WTC11 (cell line): ENCODE results near the gene CPNE2. TPM values are rescaled to one million over a fixed set of nuclear protein-coding genes. Genes with fewer than 3 reads are reported as not detected.

Source experiments
- ATAC-seq: fragments of 200-7000 bp; cut with Tn5 transposase; 2 replicates; pipeline ENCODE4 v1.10.0; 2021; ENCODE audit warnings: mild to moderate bottlenecking, moderate library complexity
- CTCF ChIA-PET: fragments of 300-600 bp; sonication (Branson Sonifier 250); formaldehyde crosslinking; loops from one replicate; lab custom pipeline; 2021; ENCODE audit warnings: antibody characterized with exemption; lab: Charles Lee
- POLR2A ChIA-PET: fragments of 350-600 bp; sonication (Branson Sonifier 250); formaldehyde crosslinking; loops from one replicate; lab custom pipeline; 2021; ENCODE audit warnings: antibody characterized with exemption; lab: Charles Lee
- DNase-seq: peaks from one replicate; pipeline ENCODE4 v3.0.0; 2021; ENCODE audit warnings: low spot score
- H3K27ac Mint-ChIP-seq: 2 replicates; pipeline ENCODE4 v1.8.0; 2021; ENCODE audit warnings: mixed read lengths
- H3K27me3 Mint-ChIP-seq: 2 replicates; pipeline ENCODE4 v1.8.0; 2021; ENCODE audit warnings: low read depth, mild to moderate bottlenecking, moderate library complexity, mixed read lengths
- H3K36me3 Mint-ChIP-seq: 2 replicates; pipeline ENCODE4 v1.8.0; 2021; ENCODE audit warnings: mixed read lengths
- H3K4me1 Mint-ChIP-seq: 2 replicates; pipeline ENCODE4 v1.8.0; 2022; ENCODE audit warnings: mixed read lengths
- H3K4me3 Mint-ChIP-seq: 2 replicates; pipeline ENCODE4 v1.8.0; 2021; ENCODE audit warnings: mild to moderate bottlenecking, moderate library complexity, mixed read lengths
- H3K9me3 Mint-ChIP-seq: 2 replicates; pipeline ENCODE4 v1.8.0; 2021; ENCODE audit warnings: mixed read lengths
- ATF2 ChIP-seq: sonication (generic); formaldehyde crosslinking; IDR thresholded peaks from 2 replicates; pipeline ENCODE4 v1.8.1; 2022; ENCODE audit warnings: low read depth, missing genetic modification reagents, borderline replicate concordance
- ATF3 ChIP-seq: sonication (generic); formaldehyde crosslinking; conservative IDR thresholded peaks from 2 replicates; pipeline ENCODE4 v1.8.1; 2022; ENCODE audit warnings: mild to moderate bottlenecking, missing genetic modification reagents
- CDX4 ChIP-seq: fragments of 250-450 bp; sonication (Bioruptor Pico); IDR thresholded peaks from 2 replicates; pipeline ENCODE4 v1.9.0; 2021; ENCODE audit warnings: moderate library complexity, mild to moderate bottlenecking, inconsistent platforms, borderline replicate concordance
- EMX1 ChIP-seq: fragments of 250-450 bp; sonication (Bioruptor Pico); IDR thresholded peaks from 2 replicates; pipeline ENCODE4 v1.8.0; 2021; ENCODE audit warnings: mild to moderate bottlenecking
- FOXJ3 ChIP-seq: sonication (generic); formaldehyde crosslinking; IDR thresholded peaks from 2 replicates; pipeline ENCODE4 v1.9.0; 2021; ENCODE audit warnings: missing genetic modification reagents, mild to moderate bottlenecking, borderline replicate concordance
- GABPB1 ChIP-seq: sonication (generic); formaldehyde crosslinking; IDR thresholded peaks from 2 replicates; pipeline ENCODE4 v1.8.1; 2023; ENCODE audit warnings: mild to moderate bottlenecking, missing genetic modification reagents
- GTF2I ChIP-seq: fragments of 250-450 bp; sonication (Bioruptor Pico); conservative IDR thresholded peaks from 2 replicates; pipeline ENCODE4 v1.4.0; 2021; ENCODE audit warnings: mild to moderate bottlenecking
- KAT7 ChIP-seq: sonication (generic); formaldehyde crosslinking; IDR thresholded peaks from 2 replicates; pipeline ENCODE4 v1.8.1; 2023; ENCODE audit warnings: missing genetic modification reagents, mild to moderate bottlenecking, borderline replicate concordance
- NR1H2 ChIP-seq: sonication (generic); formaldehyde crosslinking; IDR thresholded peaks from 2 replicates; pipeline ENCODE4 v1.9.0; 2021; ENCODE audit warnings: mild to moderate bottlenecking, moderate library complexity, missing genetic modification reagents
- RORB ChIP-seq: fragments of 250-450 bp; sonication (Bioruptor Pico); IDR thresholded peaks from 2 replicates; pipeline ENCODE4 v1.9.0; 2021; ENCODE audit warnings: mild to moderate bottlenecking
- STAT6 ChIP-seq: sonication (generic); formaldehyde crosslinking; conservative IDR thresholded peaks from 2 replicates; pipeline ENCODE4 v1.8.1; 2023; ENCODE audit warnings: mild to moderate bottlenecking, low read depth, missing genetic modification reagents, moderate library complexity
- TEAD4 ChIP-seq: sonication (generic); formaldehyde crosslinking; IDR thresholded peaks from 2 replicates; pipeline ENCODE4 v1.8.0; 2022; ENCODE audit warnings: mild to moderate bottlenecking, missing genetic modification reagents
- USF1 ChIP-seq: sonication (generic); formaldehyde crosslinking; IDR thresholded peaks from 2 replicates; pipeline ENCODE4 v1.8.0; 2022; ENCODE audit warnings: mild to moderate bottlenecking, missing genetic modification reagents
- total RNA-seq: library from RNA; stranded (reverse); gene quantifications from 3 replicates; pipeline ENCODE4 v1.2.3, GENCODE V29; 2021

The CPNE2 gene
- total RNA-seq, 1 experiment from 2014 or later = 14.0 TPM

- DNase-seq (no peak), ATAC-seq (no peak)
- CTCF ChIA-PET = interaction anchor here (0.8 to 1.3 kb wide), 3 partner anchors 20 to 52 kb away, joined by 3 to 4 read pairs (median 4); no protein-coding TSS in a partner anchor
- no peak overlapping the region for H3K4me3 Mint-ChIP-seq
- H3K36me3 Mint-ChIP-seq = no peaks in the 10 kb centered on the region
- POLR2A ChIA-PET = no interaction called here
- no peak overlapping the region for H3K27ac Mint-ChIP-seq
- peaks cover 8% of the 10 kb centered on the region for H3K4me1 Mint-ChIP-seq
- no peak for TF ChIP-seq KAT7 (CRISPR knock-in tag)
- no peak for TF ChIP-seq GTF2I (CRISPR knock-in tag)
- TF ChIP-seq NR1H2 (CRISPR knock-in tag) = no peak
- no peak for TF ChIP-seq STAT6 (CRISPR knock-in tag)
- TF ChIP-seq USF1 (CRISPR knock-in tag) = no peak
- no peaks in the 10 kb centered on the region for H3K9me3 Mint-ChIP-seq
- no peaks in the 10 kb centered on the region for H3K27me3 Mint-ChIP-seq
These were observed 20.7 kb downstream of the CPNE2 start for GRCh38 chr16:57113042-57113453.

- no peaks in the 10 kb centered on the region for H3K27me3 Mint-ChIP-seq
- ATAC-seq (no peak), DNase-seq (no peak)
- H3K4me1 Mint-ChIP-seq = peaks cover 8% of the 10 kb centered on the region
- ChIA-PET POLR2A (no interaction called here), CTCF (interaction anchor here (0.8 to 1.3 kb wide), 3 partner anchors 20 to 53 kb away, joined by 3 to 4 read pairs (median 4); no protein-coding TSS in a partner anchor)
- no peaks in the 10 kb centered on the region for H3K9me3 Mint-ChIP-seq
- no peak overlapping the region for H3K27ac Mint-ChIP-seq
- H3K36me3 Mint-ChIP-seq = no peaks in the 10 kb centered on the region
- no peak for TF ChIP-seq EMX1 (CRISPR knock-in tag)
- TF ChIP-seq CDX4 (CRISPR knock-in tag) = no peak
- no peak for TF ChIP-seq GABPB1 (CRISPR knock-in tag)
- TF ChIP-seq ATF3 (CRISPR knock-in tag) = no peak
- TF ChIP-seq RORB (CRISPR knock-in tag) = no peak
- TF ChIP-seq TEAD4 (CRISPR knock-in tag) = no peak
- no peak for TF ChIP-seq FOXJ3 (CRISPR knock-in tag)
- TF ChIP-seq GTF2I (CRISPR knock-in tag) = no peak
- H3K4me3 Mint-ChIP-seq = no peak overlapping the region
These were observed 21.3 kb downstream of the CPNE2 start for GRCh38 chr16:57113664-57114063.

GRCh38 chr16:57115168-57115513 is 22.8 kb downstream of the CPNE2 start:
- Mint-ChIP-seq H3K4me1 (peaks cover 8% of the 10 kb centered on the region), H3K4me3 (no peak overlapping the region), H3K36me3 (no peaks in the 10 kb centered on the region), H3K27me3 (no peaks in the 10 kb centered on the region), H3K9me3 (no peaks in the 10 kb centered on the region), H3K27ac (no peak overlapping the region)
- TF ChIP-seq ATF2 (CRISPR knock-in tag) = no peak
- ChIA-PET POLR2A (interaction anchor here (0.7 kb wide), 1 partner anchor 157 kb away, joined by 8 read pairs; no protein-coding TSS in a partner anchor), CTCF (interaction anchor here (0.7 to 1.8 kb wide), 2 partner anchors 22 to 30 kb away, joined by 3 to 10 read pairs; partner anchors contain the start of gene CPNE2)
- ATAC-seq = peak; percentile 31
- no peak for DNase-seq
